Motor neuron (in vitro differentiated cells): Measurements from ENCODE around the gene RAB31. TPM values are rescaled to one million over a fixed set of nuclear protein-coding genes. Genes with fewer than 3 reads are reported as not detected.
A peak's percentile ranks its signal among the peaks of the same experiment; 100 is the strongest.
"Not testable (repeated sequence)": the region's sequence is repeated elsewhere in the genome, so short reads cannot be mapped to it uniquely, and the experiment has no call there.

Source experiments
- ATAC-seq, 8 experiments: fragments of 200-7000 bp; cut with Tn5 transposase; replicated peaks in 6 of 8; 2 replicates each; pipeline ENCODE4 v1.8.0; 2021; ENCODE audit warnings: mild to moderate bottlenecking in 8 of 8, moderate library complexity in 8 of 8
- H3K27ac ChIP-seq, 2 donors: fragments of 250-450 bp; sonication (Bioruptor Pico); 2 replicates each; pipeline ENCODE4 v1.9.0; 2021; ENCODE audit warnings: antibody characterized with exemption in 2 of 2, mild to moderate bottlenecking in 2 of 2, moderate library complexity in 1 of 2
- H3K4me1 ChIP-seq, 2 donors: fragments of 250-450 bp; sonication (Bioruptor Pico); replicated peaks in 1 of 2; 2 replicates each; pipeline ENCODE4 v1.6.1; 2021; ENCODE audit warnings: antibody characterized with exemption in 2 of 2, mild to moderate bottlenecking in 2 of 2, moderate library complexity in 1 of 2
- H3K4me3 ChIP-seq, 5 donors: fragments of 250-450 bp; sonication (Bioruptor Pico); 2 replicates each; pipeline ENCODE4 v1.9.0; 2021; ENCODE audit warnings: antibody characterized with exemption in 5 of 5, mild to moderate bottlenecking in 5 of 5, moderate library complexity in 4 of 5
- WGBS, 10 experiments: fragments of 450-650 bp; shearing (Covaris generic); methylation state at CpG; one replicate each; pipeline ENCODE4 v1.0.0; 2022; 5-methylcytosine and 5-hydroxymethylcytosine counted together
- in situ Hi-C, 9 experiments: fragments of 400-800 bp; cut with MboI; loops; one replicate each; pipeline ENCODE4 v1.15.0; 2021; ENCODE audit warnings: low sequenced_read_pairs in 9 of 9, low pct_unique_long_range_greater_than_20kb in 2 of 9; ENCODE audit not compliant: unreplicated experiment in 9 of 9
- total RNA-seq, 8 experiments: library from RNA; unstranded; fragments of 300-600 nt; gene quantifications; 2 replicates each; pipeline versions ENCODE4 v1.2.3 to v1.2.4, GENCODE V29; 2022

Gene RAB31
- total RNA-seq, 8 experiments from 2014 or later: 2.8 to 55.2 (median 21.1) TPM

- Histone ChIP-seq H3K4me1 (peaks cover 5 to 18% of the 10 kb centered on the region in 2 donors), H3K27ac (no peak overlapping the region), H3K4me3 (no peak overlapping the region)
- ATAC-seq: no peak
- WGBS, 10 experiments: 80 to 100% (median 97%) methylated on average over 1 to 3 of the region's 3 CpGs; no CpG with 5 or more reads in 1 of the 10 experiments
- in situ Hi-C loops: no loop called here
These were observed 148.0 kb downstream of the RAB31 start for GRCh38 chr18:9856092-9856491.

- WGBS, 10 experiments: 89 to 100% (median 90%) methylated on average over 2 to 4 of the region's 4 CpGs; no CpG with 5 or more reads in 5 of the 10 experiments
- H3K4me3 ChIP-seq, in situ Hi-C loops, ATAC-seq: not testable (repeated sequence)
- Histone ChIP-seq H3K4me1 (peaks cover 13 to 33% of the 10 kb centered on the region in 2 donors), H3K27ac (peak overlapping the region in 1 of 2 donors; percentile 5)
These were observed 149.4 kb downstream of the RAB31 start for GRCh38 chr18:9857479-9857998.

- peak in 5 of 8 experiments; percentile 65 to 86 (median 82) for ATAC-seq
- in situ Hi-C loops: no loop called here
- no peak overlapping the region for H3K27ac ChIP-seq
- 40 to 100% (median 77%) methylated on average over 1 to 5 of the region's 5 CpGs; no CpG with 5 or more reads in 2 of the 10 experiments for WGBS, 10 experiments
- peaks cover 24 to 44% of the 10 kb centered on the region in 2 donors for H3K4me1 ChIP-seq
- no peak overlapping the region for H3K4me3 ChIP-seq
These were observed 150.5 kb downstream of the RAB31 start for GRCh38 chr18:9858642-9859041.

GRCh38 chr18:9859232-9859631 is 151.1 kb downstream of the RAB31 start:
- peaks cover 28 to 46% of the 10 kb centered on the region in 2 donors for H3K4me1 ChIP-seq
- in situ Hi-C loops: no loop called here
- 95 to 100% (median 100%) methylated on average over 1 to 4 of the region's 7 CpGs; no CpG with 5 or more reads in 6 of the 10 experiments for WGBS, 10 experiments
- no peak for ATAC-seq
- no peak overlapping the region for H3K27ac ChIP-seq
- H3K4me3 ChIP-seq: no peak overlapping the region

GRCh38 chr18:9860682-9861081 is 152.6 kb downstream of the RAB31 start:
- Histone ChIP-seq H3K27ac (no peak overlapping the region), H3K4me3 (no peak overlapping the region), H3K4me1 (peaks cover 28 to 43% of the 10 kb centered on the region in 2 donors)
- no peak for ATAC-seq
- WGBS, 10 experiments: 50 to 100% (median 59%) methylated on average over 1 to 3 of the region's 4 CpGs; no CpG with 5 or more reads in 4 of the 10 experiments
- in situ Hi-C loops: no loop called here

GRCh38 chr18:9861157-9861556 is 153.1 kb downstream of the RAB31 start:
- ATAC-seq: peak in 1 of 8 experiments; percentile 16
- Histone ChIP-seq H3K4me1 (peaks cover 28 to 43% of the 10 kb centered on the region in 2 donors), H3K27ac (no peak overlapping the region), H3K4me3 (no peak overlapping the region)
- in situ Hi-C loops: no loop called here

- Histone ChIP-seq H3K4me3 (no peak overlapping the region), H3K27ac (peak overlapping the region; percentile 24 to 33), H3K4me1 (peaks cover 28 to 43% of the 10 kb centered on the region in 2 donors)
- ATAC-seq: no peak
- in situ Hi-C loops: no loop called here
- WGBS, 10 experiments: 60 to 100% (median 81%) methylated on average over 1 to 3 of the region's 4 CpGs
These were observed 153.8 kb downstream of the RAB31 start for GRCh38 chr18:9861933-9862332.

GRCh38 chr18:9862686-9863085 is 154.6 kb downstream of the RAB31 start:
- in situ Hi-C loops: no loop called here
- H3K4me1 ChIP-seq: peaks cover 28 to 43% of the 10 kb centered on the region in 2 donors
- WGBS, 10 experiments: 0 to 100% (median 43%) methylated on average over 1 to 3 of the region's 3 CpGs
- H3K4me3 ChIP-seq: no peak overlapping the region
- peak in 5 of 8 experiments; percentile 86 to 95 (median 88) for ATAC-seq
- no peak overlapping the region for H3K27ac ChIP-seq

- 60 to 83% methylated on average over 2 of the region's 2 CpGs; no CpG with 5 or more reads in 8 of the 10 experiments for WGBS, 10 experiments
- H3K27ac ChIP-seq: peak overlapping the region in 1 of 2 donors; percentile 60
- peaks cover 28 to 38% of the 10 kb centered on the region in 2 donors for H3K4me1 ChIP-seq
- no peak overlapping the region for H3K4me3 ChIP-seq
- ATAC-seq: no peak
- in situ Hi-C loops: no loop called here
These were observed 155.2 kb downstream of the RAB31 start for GRCh38 chr18:9863282-9863681.

- peaks cover 35 to 43% of the 10 kb centered on the region in 2 donors for H3K4me1 ChIP-seq
- no peak for ATAC-seq
- 91 to 100% (median 96%) methylated on average over 2 to 6 of the region's 7 CpGs; no CpG with 5 or more reads in 1 of the 10 experiments for WGBS, 10 experiments
- H3K27ac ChIP-seq: no peak overlapping the region
- in situ Hi-C loops: no loop called here
- no peak overlapping the region for H3K4me3 ChIP-seq
These were observed 157.8 kb downstream of the RAB31 start for GRCh38 chr18:9865764-9866490.

GRCh38 chr18:9866627-9867026 is 158.5 kb downstream of the RAB31 start:
- no peak overlapping the region for H3K27ac ChIP-seq
- no peak overlapping the region for H3K4me3 ChIP-seq
- ATAC-seq: no peak
- in situ Hi-C loops: no loop called here
- H3K4me1 ChIP-seq: peaks cover 37 to 39% of the 10 kb centered on the region in 2 donors
- WGBS, 10 experiments: 100% methylated on average over 1 to 2 of the region's 3 CpGs; no CpG with 5 or more reads in 6 of the 10 experiments

- Histone ChIP-seq H3K27ac (no peak overlapping the region), H3K4me1 (peaks cover 32 to 35% of the 10 kb centered on the region in 2 donors), H3K4me3 (no peak overlapping the region)
- WGBS, 10 experiments: 65 to 100% (median 84%) methylated on average over 1 to 4 of the region's 4 CpGs
- in situ Hi-C loops: no loop called here
- no peak for ATAC-seq
These were observed 159.0 kb downstream of the RAB31 start for GRCh38 chr18:9867071-9867594.
